SK-N-MC (cell line): ENCODE data around the gene LAMC3.
A peak's percentile ranks its signal among the peaks of the same experiment; 100 is the strongest.
"Not testable (repeated sequence)": the region's sequence is repeated elsewhere in the genome, so short reads cannot be mapped to it uniquely, and the experiment has no call there.

Source experiments
- DNase-seq: peaks from one replicate; pipeline ENCODE4 v3.0.0-alpha.2; 2011; ENCODE audit warnings: low read depth, low spot score
- H3K27ac ChIP-seq: fragments of 200-600 bp; sonication (generic); 2 replicates; pipeline ENCODE4 v1.5.1; 2016; ENCODE audit warnings: mixed run types
- H3K36me3 ChIP-seq: fragments of 200-600 bp; sonication (generic); 2 replicates; pipeline ENCODE4 v1.6.1; 2017; ENCODE audit warnings: antibody characterized with exemption, low read length, mixed read lengths; ENCODE audit not compliant: insufficient read depth
- H3K4me3 ChIP-seq: fragments of 200-600 bp; sonication (generic); 2 replicates; pipeline ENCODE4 v1.5.1; 2016
- H3K9ac ChIP-seq: fragments of 200-600 bp; sonication (generic); 2 replicates; pipeline ENCODE4 v1.8.0; 2017; ENCODE audit warnings: mixed run types, mixed read lengths; ENCODE audit not compliant: insufficient read length
- H3K9me3 ChIP-seq: fragments of 200-600 bp; sonication (generic); 2 replicates; pipeline ENCODE4 v1.6.1; 2017; ENCODE audit warnings: low read depth, mild to moderate bottlenecking, antibody characterized with exemption, low read length, moderate library complexity, mixed read lengths
- EZH2 ChIP-seq: fragments of 200-600 bp; sonication (generic); IDR thresholded peaks from one replicate; pipeline ENCODE4 v1.6.1; 2017; ENCODE audit warnings: antibody characterized with exemption
- FOXP2 ChIP-seq: optimal IDR thresholded peaks from 2 replicates; pipeline ENCODE3; 2011; ENCODE audit warnings: mild to moderate bottlenecking, moderate library complexity; ENCODE audit not compliant: insufficient read depth; ENCODE audit errors: extremely low read length, control extremely low read depth
- POLR2AphosphoS5 ChIP-seq: IDR thresholded peaks from 2 replicates; pipeline ENCODE4 v1.6.1; 2012; ENCODE audit warnings: mild to moderate bottlenecking, low read depth, low read length, borderline replicate concordance

Gene LAMC3

DNA sequence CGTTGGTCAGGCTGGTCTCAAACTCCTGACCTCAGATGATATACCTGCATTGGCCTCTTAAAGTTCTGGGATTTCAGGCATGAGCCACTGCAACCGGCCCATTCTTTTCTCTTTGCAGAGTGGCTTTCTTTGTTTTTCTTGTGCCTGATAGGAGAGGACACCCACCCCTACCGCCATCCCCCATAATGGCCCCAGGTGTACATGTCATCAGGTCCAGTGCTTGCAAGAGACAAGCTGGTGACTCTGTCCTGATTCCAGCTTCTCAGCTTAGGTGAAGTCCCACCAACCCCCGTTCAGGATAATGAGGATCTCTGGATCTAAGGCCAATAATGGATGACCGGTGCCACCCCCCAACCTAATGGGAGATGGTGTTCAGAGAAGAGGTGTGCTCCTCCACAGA, 85.0 kb downstream of the LAMC3 start:
- TF ChIP-seq FOXP2 (no peak), POLR2AphosphoS5 (no peak), EZH2 (no peak)
- H3K36me3 ChIP-seq, result no peaks in the 10 kb centered on the region
- H3K9ac ChIP-seq, result no peak overlapping the region
- H3K4me3 ChIP-seq, result no peak overlapping the region
- H3K9me3 ChIP-seq, result no peaks in the 10 kb centered on the region
- H3K27ac ChIP-seq, result no peak overlapping the region
- no peak for DNase-seq

DNA sequence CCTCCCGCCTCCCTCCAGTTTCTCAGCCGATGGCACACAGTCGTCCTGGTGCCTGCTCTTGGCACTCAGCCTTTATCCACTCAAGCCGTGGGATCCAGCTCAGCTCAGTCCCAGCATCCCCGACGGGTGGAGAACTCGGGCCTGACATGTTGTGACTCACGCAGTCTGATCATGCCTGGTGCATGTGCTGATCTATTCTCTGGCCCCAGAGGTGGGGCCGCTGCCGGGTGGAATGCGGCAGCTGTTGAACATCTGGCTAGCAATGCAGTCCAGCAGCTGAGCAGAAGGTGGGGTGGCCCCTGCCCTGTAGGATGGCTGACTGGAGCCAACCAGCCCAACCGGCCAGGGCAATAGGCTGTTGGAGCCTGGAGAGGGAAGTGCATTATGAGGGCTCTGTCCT, 85.6 kb downstream of the LAMC3 start:
- Histone ChIP-seq H3K4me3 (no peak overlapping the region), H3K27ac (no peak overlapping the region), H3K9me3 (no peaks in the 10 kb centered on the region), H3K36me3 (no peaks in the 10 kb centered on the region), H3K9ac (no peak overlapping the region)
- TF ChIP-seq EZH2, result no peak
- TF ChIP-seq FOXP2, result no peak
- no peak for TF ChIP-seq POLR2AphosphoS5
- DNase-seq, result no peak

DNA sequence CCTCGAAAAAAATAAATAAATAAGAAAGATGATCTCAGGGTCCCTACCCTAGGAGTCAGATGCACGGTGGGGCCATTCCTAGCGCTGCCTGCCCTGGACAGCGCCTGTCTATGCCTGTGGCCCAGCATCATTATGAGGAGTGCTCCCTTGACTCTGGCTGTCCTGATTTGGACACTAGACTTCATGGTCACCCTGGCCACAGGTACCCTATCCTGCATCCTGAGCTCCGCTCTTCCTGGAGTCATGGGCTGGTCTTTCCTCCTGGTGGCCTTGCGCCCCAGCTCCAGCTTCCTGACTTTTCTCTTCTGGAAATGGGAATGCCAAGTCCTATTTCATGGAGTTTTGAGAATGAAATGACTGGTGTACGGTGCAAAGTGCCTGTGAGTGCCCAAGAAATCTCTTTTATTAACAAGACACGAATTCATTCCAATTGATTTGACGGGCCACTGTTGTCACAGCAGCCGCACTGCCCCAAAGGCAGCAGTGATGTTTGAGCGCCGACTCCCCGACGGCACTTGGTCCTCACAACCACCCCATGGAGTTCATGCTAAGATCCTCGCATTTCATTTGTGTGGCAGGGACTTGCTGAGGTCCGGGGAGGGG, 86.8 kb downstream of the LAMC3 start:
- Histone ChIP-seq H3K9me3 (no peaks in the 10 kb centered on the region), H3K27ac (no peak overlapping the region), H3K4me3 (peak overlapping the region; percentile 76), H3K36me3 (no peaks in the 10 kb centered on the region), H3K9ac (no peak overlapping the region)
- no peak for DNase-seq
- TF ChIP-seq FOXP2 (no peak), POLR2AphosphoS5 (no peak), EZH2 (no peak)

DNA sequence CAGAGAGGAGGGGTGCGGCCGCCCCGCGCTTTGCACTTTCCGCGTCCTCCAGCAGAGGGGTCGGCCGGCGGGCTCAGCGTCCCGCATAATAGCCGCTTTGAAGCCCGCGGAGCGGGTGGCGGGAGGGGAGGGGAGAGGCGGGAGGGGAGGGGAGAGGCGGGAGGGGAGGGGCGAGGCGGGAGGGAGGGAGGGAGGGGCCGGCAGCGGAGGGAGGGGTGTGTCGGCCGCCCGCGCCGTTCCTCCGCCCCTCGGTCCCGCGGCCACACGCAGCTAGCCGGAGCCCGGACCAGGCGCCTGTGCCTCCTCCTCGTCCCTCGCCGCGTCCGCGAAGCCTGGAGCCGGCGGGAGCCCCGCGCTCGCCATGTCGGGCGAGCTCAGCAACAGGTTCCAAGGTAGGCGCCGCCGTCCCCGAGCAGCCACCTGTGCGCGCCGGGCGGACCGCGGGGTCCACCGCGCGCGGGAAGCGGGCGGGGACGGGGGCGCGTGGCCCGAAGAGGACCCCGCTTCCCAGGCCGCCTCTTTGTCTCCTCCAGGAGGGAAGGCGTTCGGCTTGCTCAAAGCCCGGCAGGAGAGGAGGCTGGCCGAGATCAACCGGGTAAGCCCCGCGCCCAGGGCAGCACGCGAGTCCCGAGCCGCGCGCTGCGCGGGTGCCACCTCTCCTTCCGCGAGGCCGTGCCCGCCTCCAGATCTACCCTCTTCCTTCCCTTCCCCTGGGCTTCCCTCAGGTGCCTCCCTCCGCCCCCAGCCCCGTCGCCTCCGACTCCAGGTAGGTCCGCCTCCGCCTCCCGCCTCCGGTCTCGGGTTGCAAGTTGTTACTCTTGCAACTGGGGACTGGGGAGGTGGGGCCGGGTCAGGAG, 87.5 kb downstream of the LAMC3 start, which contains the start of gene AIF1L:
TSS of gene AIF1L (plus strand) at position 263 of the 857 bp plus-strand sequence. CDS start at position 362, 99 bp downstream.
- Histone ChIP-seq H3K9ac (no peak within 1 kb of the TSS), H3K27ac (no peak within 1 kb of the TSS), H3K4me3 (peak within 1 kb of the TSS; percentile 76), H3K36me3 (no peaks in the 10 kb centered on the region), H3K9me3 (no peaks in the 10 kb centered on the region)
- DNase-seq, result no peak
- TF ChIP-seq POLR2AphosphoS5 (no peak), FOXP2 (no peak), EZH2 (peak; percentile 63)

- TF ChIP-seq EZH2 (peak; percentile 3), FOXP2 (no peak), POLR2AphosphoS5 (no peak)
- H3K9me3 ChIP-seq, result no peaks in the 10 kb centered on the region
- no peak for DNase-seq
- peak overlapping the region; percentile 76 for H3K4me3 ChIP-seq
- no peaks in the 10 kb centered on the region for H3K36me3 ChIP-seq
- H3K27ac ChIP-seq, result no peak overlapping the region
- no peak overlapping the region for H3K9ac ChIP-seq
These were observed 88.4 kb downstream of the LAMC3 start for GRCh38 chr9:131097126-131097947.

GRCh38 chr9:131097948-131098278, 88.9 kb downstream of the LAMC3 start:
- H3K27ac ChIP-seq, result no peak overlapping the region
- no peak for DNase-seq
- no peak for TF ChIP-seq POLR2AphosphoS5
- TF ChIP-seq EZH2, result no peak
- no peak for TF ChIP-seq FOXP2
- H3K9me3 ChIP-seq, result no peaks in the 10 kb centered on the region
- no peak overlapping the region for H3K4me3 ChIP-seq
- no peak overlapping the region for H3K9ac ChIP-seq
- H3K36me3 ChIP-seq, result no peaks in the 10 kb centered on the region

- Histone ChIP-seq H3K9me3 (no peaks in the 10 kb centered on the region), H3K36me3 (no peaks in the 10 kb centered on the region), H3K9ac (no peak overlapping the region), H3K4me3 (no peak overlapping the region), H3K27ac (no peak overlapping the region)
- DNase-seq, result no peak
- TF ChIP-seq FOXP2 (no peak), POLR2AphosphoS5 (no peak), EZH2 (no peak)
These were observed 89.6 kb downstream of the LAMC3 start for GRCh38 chr9:131098391-131099101.

- H3K36me3 ChIP-seq, result no peaks in the 10 kb centered on the region
- H3K9ac ChIP-seq, result no peak overlapping the region
- no peak overlapping the region for H3K27ac ChIP-seq
- TF ChIP-seq EZH2, result no peak
- TF ChIP-seq POLR2AphosphoS5, result no peak
- no peak for DNase-seq
- no peak overlapping the region for H3K4me3 ChIP-seq
- no peaks in the 10 kb centered on the region for H3K9me3 ChIP-seq
These were observed 90.2 kb downstream of the LAMC3 start for GRCh38 chr9:131099102-131099606.

DNA sequence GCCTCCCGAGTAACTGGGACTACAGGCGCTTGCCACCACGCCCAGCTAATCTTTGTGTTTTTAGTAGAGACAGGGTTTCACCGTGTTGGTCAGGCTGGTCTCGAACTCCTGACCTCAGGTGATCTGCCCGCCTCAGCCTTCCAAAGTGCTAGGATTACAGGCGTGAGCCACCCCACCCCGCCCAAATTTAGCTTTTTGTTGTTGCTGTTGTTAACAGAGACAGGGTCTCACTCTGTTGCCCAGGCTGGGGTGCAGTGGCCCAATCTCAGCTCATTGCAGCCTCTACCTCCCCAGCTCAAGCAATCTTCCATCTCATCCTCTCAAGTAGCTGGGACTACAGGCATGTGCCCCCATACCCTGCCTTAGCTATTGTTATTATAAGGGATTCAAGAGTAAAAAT, 90.9 kb downstream of the LAMC3 start:
- not testable (repeated sequence) for H3K4me3 ChIP-seq, H3K9ac ChIP-seq, H3K27ac ChIP-seq, DNase-seq, H3K9me3 ChIP-seq, H3K36me3 ChIP-seq
